Head of caudate nucleus (tissue), 42 donors: ENCODE results near the gene TFIP11.

ENCODE experiments used
- DNase-seq, 42 donors: peaks; one replicate each; pipeline versions ENCODE4 v3.0.0 to v3.0.0-alpha.2; 2020 to 2021; ENCODE audit warnings: mixed read lengths in 7 of 42
- intact Hi-C: fragments of 100-400 bp; cut with DNase I; formaldehyde crosslinking; loops from one replicate; pipeline ENCODE4 v1.15.0; 2022

TFIP11 gene

DNA sequence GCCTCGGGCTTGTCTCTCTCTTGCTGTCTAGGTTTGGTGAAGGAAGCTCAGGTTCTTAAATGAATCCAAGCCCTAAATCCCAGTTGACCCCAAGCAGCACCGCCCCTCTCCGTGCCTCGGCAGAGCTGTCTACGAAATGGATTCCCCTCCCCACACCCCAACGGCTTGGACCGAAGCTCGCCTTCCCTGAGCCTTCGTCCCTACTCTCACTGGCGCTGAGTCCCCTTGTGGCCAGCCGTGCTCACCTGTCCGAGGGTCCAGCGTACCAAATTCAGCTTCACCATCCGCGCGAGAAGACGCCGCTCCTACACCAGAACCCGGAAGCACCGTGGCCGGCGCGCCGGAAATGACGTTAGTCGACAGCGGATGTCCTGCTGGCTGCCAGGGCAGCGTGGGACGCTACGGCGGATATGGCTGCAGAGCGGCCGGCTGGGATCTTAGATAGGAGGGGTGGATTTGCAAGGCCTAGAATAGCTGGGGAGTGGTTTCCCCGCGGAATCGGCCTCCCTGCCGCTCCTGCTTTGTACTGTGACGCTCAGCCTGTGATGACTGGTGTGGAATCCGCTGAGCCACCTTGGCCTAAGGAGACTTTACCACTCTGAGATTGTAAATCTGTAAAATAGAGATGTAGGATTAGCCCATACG is at the start of gene TFIP11:
Gene TFIP11, minus strand, starts transcription at position 325 of the 645 bp plus-strand sequence. CDS start 2,201 bp downstream, outside the sequence.
- intact Hi-C loops, result loop anchor here (1.0 to 10.0 kb wide), 2 partner anchors 29 to 73 kb away; partner anchors contain the start of genes HPS4 and SRRD

DNA sequence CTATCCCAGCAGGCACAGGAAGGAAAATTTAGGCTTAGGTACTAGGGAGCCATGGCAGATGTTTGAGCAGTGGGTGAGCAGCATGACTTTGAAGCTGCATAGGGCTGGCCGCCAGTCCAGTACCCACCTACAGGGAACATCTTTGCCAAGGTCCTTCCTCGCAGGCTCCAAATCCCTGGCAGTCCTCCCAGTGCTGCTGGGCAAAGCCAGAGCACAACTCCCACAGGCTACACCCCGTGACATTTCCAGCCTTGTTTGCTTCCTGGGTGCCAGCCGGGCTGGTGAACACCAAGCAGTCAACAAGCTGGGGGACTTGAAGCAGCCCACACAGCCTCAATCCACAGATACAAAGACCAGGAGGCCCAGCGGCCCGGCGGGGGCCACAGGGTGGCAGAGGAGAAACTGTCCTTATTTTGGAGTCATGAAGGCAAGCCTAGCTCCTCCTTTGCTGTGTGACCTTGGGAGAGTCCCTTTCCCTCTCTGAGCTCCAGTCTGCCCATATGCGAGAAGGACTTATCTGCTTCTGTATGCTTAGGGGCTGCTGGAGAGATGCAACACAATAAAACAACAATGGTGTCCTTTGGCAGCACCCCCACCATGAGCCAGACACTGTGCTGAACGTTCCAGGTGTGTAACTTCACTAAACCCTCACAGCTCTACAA is 49.6 kb upstream of the TFIP11 start:
- intact Hi-C loops, result no loop called here
- peak in 25 of 42 donors; percentile 10 to 58 (median 27) for DNase-seq

More for the DNA sequence above, at the start of gene TFIP11:
- peak; percentile 88 to 99 (median 97) for DNase-seq

DNA sequence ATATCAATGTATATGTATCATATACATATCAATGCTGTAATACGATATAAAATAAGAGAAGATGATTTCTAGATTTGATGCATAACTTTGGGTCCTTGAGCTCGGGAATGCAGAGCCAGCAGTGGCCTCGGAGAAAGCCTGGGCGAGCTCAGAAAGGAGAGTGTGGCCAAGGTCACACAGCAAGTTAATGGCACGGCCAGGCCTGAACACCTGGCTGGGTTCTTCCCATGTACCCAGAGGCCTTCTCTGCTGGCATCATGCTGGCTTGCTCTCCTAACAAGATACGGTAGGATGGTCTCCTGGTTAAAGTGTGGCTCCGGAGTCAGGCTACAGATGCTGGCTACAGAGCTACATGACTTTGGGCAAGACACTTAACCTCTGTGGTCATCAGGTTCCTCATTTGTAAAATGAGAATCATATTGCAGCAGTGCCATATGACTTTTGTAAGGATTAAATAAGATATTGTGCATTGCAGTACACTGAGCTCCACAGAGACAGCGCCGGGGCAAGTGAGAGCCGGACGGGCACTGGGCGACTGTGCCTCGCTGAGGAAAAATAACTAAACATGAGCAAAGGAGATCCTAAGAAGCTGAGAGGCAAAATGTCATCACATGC is 47.8 kb upstream of the TFIP11 start:
- no peak for DNase-seq
- intact Hi-C loops, result no loop called here

- DNase-seq, result no peak
- intact Hi-C loops, result no loop called here
Observed at GRCh38 chr22:26558248-26558895, 46.1 kb upstream of the TFIP11 start.

DNA sequence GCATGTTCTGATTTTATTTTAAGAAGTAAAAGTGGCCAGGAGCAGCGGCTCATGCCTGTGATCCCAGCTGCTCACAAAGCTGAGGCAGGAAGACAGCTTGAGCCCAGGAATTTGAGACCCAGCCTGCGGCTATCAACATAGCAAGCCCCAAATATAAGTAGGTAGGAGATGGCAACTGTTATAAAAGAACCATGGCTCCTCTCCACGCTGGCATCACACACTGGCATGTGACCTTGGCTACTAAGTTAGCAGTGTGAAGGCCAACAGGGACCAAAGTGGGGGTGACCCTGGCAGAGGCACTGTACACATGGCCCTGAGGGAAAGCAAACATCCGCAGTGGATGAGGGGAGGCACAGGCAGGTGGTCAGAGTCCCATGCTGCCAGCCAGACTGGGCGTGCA is 44.6 kb upstream of the TFIP11 start:
- intact Hi-C loops, result no loop called here
- no peak for DNase-seq

DNA sequence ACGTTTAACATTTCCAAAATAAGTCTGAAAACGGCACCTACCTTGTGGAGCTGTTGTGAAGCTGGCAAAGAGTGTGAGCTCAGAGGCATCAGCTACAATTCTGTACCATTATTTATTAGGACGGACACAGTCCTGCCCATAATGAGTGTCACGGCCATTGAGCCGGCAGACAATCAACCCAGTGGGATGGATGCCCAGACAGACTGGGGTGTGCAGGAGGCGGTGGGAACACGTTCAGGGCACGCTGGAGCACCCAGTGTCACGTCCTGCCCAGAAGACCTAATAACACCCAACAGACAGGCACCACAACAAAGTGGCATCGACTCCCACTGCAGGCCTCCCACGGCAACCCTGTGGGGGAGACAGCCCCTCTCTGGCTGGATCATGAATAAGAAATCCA is 43.2 kb upstream of the TFIP11 start:
- peak in 3 of 42 donors; percentile 24 to 43 (median 32) for DNase-seq
- intact Hi-C loops, result no loop called here

DNA sequence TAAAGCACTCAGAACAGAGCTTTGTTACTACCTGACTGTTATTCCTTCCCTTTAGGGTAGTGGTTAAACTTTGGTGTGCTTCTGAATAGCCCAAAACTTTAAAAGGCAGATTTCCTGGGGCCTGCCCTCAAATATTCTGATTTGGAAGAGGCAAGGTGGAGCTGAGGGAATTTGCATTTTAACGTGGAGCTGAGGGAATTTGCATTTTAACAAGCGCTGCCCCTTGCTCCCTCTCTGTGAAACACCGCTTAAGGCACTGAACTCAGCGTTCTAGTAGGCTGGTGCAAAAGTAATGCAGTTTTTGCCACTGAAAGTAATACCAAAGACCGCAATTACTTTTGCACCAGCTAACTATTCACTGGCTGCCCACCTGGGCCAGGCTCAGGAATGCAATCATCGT is 42.7 kb upstream of the TFIP11 start:
- no peak for DNase-seq

DNA sequence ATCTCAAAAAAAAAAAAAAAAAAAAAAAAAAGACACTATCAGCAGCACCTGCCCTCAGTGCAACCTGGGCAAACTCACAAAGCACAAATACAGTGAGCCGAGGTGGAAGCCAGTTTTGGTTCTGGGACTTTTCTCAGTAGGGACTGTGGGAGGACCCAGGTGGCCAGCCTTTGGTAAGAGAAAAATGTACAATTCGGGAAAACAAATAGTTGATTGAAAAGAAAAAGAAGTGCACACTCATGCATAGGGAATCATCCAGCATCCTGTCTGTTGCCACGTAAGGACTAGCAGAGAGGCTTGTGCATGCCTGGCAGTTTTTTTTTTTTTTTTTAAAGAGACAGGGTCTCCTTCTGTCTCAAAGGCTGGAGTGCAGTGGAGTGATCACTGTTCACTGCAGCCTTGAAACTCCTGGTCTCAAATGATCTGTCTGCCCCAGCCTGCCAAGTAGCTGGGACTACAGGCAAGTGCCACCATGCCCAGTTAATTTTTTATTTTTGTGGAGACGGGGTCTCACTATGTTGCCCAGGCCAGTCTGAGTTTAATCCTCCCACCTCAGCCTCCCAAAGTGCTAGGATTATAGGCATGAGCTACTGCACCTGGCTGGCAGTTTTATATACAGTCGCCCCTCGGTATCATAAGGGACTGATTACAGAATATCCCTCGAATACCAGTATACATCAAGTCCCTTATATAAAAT is 40.9 kb upstream of the TFIP11 start:
- no peak for DNase-seq
- intact Hi-C loops, result no loop called here

More for the DNA sequence above, 42.7 kb upstream of the TFIP11 start:
- intact Hi-C loops, result no loop called here

DNA sequence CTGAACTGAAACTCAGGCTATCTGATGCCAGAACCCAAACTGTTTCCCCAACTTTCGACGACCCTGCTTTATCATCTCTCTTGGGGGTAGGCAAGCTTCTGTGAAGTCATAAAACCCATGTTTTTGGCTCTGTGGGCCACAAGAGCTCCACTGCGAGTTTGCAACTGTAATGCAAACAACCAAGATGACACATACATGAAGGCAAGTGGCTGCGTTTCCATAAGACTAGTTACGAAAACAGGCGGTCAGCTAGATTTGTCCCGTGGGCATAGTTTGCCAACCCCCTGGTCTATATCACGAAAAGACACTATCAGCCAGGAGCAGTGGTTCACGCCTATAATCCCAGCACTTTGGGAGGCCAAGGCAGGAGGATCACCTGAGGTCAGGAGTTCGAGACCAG is 40.2 kb upstream of the TFIP11 start:
- intact Hi-C loops, result no loop called here
- no peak for DNase-seq

DNA sequence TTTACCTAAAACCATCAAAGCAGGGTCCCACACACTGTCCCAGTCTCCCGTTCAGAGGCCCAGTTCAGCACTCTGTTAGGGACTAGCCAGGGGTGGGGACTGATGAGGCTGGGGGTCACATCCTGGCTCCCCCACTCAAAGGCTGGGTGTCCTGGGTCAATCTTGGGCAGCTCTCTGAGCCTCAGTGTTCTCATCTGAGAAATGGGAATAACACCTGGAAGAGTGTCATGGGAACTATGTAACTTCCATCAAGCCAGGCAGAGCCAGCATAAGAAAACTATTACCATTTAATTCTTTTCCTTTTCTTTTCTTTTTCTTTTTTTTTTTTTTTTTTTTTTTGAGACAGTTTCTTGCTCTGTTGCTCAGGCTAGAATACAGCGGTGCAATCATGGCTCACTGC is 39.3 kb upstream of the TFIP11 start:
- no peak for DNase-seq
- intact Hi-C loops, result no loop called here

DNA sequence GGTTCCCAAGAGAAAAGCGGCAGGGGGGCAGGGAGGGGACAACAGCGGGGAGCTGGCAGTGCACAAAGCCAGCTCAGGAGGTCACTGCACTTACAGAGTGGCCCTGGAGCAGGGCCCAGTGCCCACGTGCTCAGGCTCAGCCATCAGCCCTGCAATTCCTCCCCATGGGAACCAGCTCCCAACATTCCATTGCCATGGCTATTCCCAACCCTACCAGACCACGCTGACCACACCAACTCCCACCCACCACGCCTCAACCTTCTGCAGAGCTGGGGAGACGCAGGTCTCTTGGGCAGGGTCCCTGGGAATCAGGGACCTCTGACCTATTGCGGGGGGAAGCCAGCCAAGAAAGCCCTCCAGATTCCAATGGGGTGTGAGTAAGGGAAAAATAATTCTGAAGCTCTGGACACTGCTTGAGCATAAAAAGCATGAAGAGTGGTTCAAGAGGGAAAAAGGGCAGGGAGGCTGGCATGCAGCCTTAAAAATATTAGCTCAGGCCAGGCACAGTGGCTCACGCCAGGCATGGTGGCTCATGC is 38.3 kb upstream of the TFIP11 start:
- intact Hi-C loops, result no loop called here
- peak in 33 of 42 donors; percentile 3 to 72 (median 36) for DNase-seq

GRCh38 chr22:26549902-26550497 is 37.7 kb upstream of the TFIP11 start:
- DNase-seq, result no peak
- intact Hi-C loops, result no loop called here

DNA sequence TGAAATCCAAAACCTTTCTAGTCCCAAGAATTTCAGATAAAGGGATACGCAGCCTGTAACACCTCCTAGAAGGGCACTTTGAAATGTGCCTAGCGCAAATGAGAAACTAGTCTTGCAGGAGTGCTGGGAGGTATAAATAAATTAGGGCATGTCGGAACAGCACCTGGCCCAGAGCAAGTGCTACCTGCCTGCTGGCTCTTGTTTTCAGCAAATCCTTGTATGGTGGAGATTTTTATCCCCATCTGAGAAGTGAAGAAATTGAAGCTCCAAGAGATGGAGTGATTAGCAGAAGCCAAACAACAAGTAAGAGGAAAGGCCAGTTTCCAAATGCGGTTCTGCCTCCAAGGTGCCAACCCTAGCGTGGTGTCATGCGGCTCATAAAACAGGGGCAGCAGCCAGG is 36.7 kb upstream of the TFIP11 start:
- intact Hi-C loops, result no loop called here

GRCh38 chr22:26548303-26548702 is 36.0 kb upstream of the TFIP11 start:
- intact Hi-C loops, result no loop called here
- no peak for DNase-seq

More for the DNA sequence above, 36.7 kb upstream of the TFIP11 start:
- DNase-seq, result no peak

- DNase-seq, result no peak
- intact Hi-C loops, result no loop called here
Observed at GRCh38 chr22:26547837-26548236, 35.6 kb upstream of the TFIP11 start.

DNA sequence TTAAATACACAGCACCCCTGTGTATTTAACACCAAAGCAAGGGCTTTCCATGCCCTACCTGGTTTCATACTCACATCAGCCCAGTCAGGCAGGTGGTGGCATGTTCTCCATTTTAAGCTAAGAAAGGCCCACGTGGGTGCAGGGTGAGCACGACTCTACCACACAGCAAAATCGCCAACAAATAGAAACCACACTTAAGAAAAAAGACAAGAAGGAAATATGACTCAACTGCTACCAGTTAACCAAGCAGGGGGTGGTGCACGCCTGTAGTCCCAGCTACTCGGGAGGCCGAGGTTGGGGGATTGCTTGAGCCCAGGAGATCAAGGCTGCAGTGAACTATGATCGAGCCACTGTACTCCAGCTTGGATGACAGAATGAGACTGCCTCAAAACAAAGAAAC is 35.2 kb upstream of the TFIP11 start:
- intact Hi-C loops, result no loop called here
- DNase-seq, result no peak

DNA sequence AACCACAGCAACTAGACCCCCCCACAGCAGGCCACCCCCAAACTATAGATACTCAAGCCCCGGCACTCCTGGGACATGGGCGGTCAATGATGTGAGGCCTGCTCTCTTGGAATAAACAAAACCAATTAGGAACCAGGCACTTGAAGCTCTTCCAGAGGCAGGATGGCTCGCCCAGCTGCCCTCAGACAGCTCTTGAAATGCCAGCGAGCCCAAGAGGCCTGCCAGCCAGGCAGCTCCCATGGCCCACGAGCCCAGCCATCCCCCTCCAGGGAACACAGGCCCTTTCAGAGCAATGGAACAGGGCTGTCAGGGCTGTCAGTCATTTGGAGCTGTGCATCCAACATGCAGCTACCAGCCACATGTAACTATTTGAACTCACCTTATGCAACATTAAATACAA is 34.0 kb upstream of the TFIP11 start:
- intact Hi-C loops, result no loop called here
- DNase-seq, result peak in 26 of 42 donors; percentile 15 to 70 (median 40)

- intact Hi-C loops, result no loop called here
- DNase-seq, result no peak
Observed at GRCh38 chr22:26545827-26546226, 33.6 kb upstream of the TFIP11 start.

DNA sequence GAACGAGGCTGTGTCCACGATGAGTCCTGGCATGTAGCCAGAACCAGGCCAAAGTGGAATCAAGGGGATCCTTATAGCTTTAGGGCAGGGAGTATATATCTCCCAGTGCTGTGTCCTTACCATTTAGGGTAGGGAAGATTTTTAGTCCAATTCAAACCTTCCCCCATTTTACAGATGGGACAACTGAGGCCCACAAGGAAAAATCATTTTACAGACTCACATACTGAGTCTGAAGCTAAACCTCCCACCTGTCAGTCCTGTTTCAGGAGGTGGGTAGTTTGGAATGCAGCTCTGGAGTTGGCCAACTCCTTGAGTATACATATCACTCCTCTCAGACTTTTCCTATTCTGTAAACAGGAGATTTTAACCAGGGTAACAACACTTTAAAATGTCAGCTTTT is 33.1 kb upstream of the TFIP11 start:
- intact Hi-C loops, result no loop called here
- no peak for DNase-seq
